ENCODE data around the gene CCBE1. TPM values are rescaled to one million over a fixed set of nuclear protein-coding genes. Genes with fewer than 3 reads are reported as not detected.

Gene CCBE1
- total RNA-seq, 2 experiments from 2014 or later, result not detected

DNA sequence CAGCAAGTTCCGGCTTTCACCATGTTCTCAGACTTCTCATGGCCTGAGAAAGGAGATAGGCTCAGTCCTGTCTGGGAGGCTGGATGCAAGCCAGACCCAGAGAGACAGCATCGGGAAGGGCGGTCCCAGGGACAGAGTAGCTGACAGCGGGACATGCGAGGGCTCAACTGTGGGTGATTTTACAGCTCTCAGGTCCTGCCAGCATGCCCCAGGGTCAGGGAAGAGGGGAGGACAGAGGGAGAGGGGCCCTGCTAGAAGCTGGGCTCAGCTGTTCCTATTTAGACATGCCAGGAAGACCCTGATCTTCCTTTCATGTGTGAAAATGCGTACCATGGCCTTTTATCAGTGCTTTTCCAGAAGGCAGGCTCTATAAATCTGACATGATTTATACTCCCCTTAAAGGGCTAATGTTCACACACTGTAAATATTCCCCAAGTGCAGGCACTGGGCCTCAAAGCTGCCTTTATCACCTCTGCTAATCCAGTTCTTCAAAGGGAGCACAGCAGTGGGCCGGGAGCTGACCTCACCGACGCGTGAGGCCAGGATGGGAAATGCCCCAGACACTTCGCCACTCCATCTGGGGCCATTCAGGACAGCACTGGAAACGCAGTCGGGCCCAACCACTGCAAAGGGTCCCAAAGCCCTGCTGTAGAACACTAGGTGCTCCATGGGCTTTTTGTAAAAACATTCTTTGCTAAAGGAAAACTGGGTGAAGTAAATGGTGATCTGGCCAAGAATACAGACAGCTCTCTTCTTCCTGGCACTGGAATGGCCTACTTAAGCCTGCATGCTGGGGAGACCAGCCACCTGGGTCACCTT, 242.1 kb downstream of the CCBE1 start:
- DNase-seq, result no peak
- CTCF ChIA-PET, result no interaction called here
- POLR2A ChIA-PET, result no interaction called here
- no peaks in the 10 kb centered on the region for H3K9me3 Mint-ChIP-seq
- no peaks in the 10 kb centered on the region for H3K36me3 Mint-ChIP-seq (ENCODE audit: low read depth)
- intact Hi-C loops (cut with micrococcal nuclease), result loop anchor here (10.0 kb wide), 1 partner anchor 370 kb away; no protein-coding TSS in a partner anchor
- no peak for ATAC-seq
- no peak overlapping the region for H3K4me3 Mint-ChIP-seq
- H3K27ac Mint-ChIP-seq, result no peak overlapping the region
- no peaks in the 10 kb centered on the region for H3K4me1 Mint-ChIP-seq (ENCODE audit: low read depth)
- TF ChIP-seq, protein P1, sequence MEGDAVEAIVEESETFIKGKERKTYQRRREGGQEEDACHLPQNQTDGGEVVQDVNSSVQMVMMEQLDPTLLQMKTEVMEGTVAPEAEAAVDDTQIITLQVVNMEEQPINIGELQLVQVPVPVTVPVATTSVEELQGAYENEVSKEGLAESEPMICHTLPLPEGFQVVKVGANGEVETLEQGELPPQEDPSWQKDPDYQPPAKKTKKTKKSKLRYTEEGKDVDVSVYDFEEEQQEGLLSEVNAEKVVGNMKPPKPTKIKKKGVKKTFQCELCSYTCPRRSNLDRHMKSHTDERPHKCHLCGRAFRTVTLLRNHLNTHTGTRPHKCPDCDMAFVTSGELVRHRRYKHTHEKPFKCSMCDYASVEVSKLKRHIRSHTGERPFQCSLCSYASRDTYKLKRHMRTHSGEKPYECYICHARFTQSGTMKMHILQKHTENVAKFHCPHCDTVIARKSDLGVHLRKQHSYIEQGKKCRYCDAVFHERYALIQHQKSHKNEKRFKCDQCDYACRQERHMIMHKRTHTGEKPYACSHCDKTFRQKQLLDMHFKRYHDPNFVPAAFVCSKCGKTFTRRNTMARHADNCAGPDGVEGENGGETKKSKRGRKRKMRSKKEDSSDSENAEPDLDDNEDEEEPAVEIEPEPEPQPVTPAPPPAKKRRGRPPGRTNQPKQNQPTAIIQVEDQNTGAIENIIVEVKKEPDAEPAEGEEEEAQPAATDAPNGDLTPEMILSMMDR (IDR thresholded peaks at IDR 0.05), result no peak
- peaks cover 8% of the 10 kb centered on the region for H3K27me3 Mint-ChIP-seq

GRCh38 chr18:59453468-59453961, 243.7 kb downstream of the CCBE1 start:
- TF ChIP-seq, protein P1 (IDR thresholded peaks at IDR 0.05), result no peak
- Mint-ChIP-seq H3K9me3 (no peaks in the 10 kb centered on the region), H3K27ac (no peak overlapping the region), H3K4me3 (no peak overlapping the region), H3K36me3 (ENCODE audit: low read depth) (no peaks in the 10 kb centered on the region), H3K27me3 (peaks cover 3% of the 10 kb centered on the region), H3K4me1 (ENCODE audit: low read depth) (no peaks in the 10 kb centered on the region)
- DNase-seq (no peak), ATAC-seq (no peak)
- ChIA-PET CTCF (interaction anchor here (0.9 kb wide), 1 partner anchor 370 kb away, joined by 3 read pairs; no protein-coding TSS in a partner anchor), POLR2A (interaction anchor here (1.1 kb wide), 1 partner anchor 13 kb away, joined by 3 read pairs; no protein-coding TSS in a partner anchor)
- intact Hi-C loops (cut with micrococcal nuclease), result loop anchor here (10.0 kb wide), 1 partner anchor 371 kb away; no protein-coding TSS in a partner anchor

DNA sequence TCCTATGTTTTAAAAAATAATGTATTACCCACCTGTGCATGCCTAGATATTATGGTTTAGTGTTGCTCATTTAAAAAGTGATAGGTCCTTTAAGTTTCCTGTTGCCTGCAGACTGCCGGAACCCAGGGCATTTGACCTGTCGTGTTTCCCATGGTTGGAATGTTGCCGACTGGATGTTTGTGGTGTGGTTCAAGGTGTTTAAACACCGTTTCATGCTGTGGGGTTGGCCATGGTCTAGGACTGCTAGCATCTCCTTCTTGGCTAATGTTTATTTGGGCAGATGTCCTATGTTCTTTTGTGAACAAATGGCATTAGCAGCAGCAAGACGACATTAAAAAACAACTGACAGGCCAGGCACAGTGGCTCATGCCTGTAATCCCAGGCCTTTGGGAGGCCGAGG, 245.3 kb downstream of the CCBE1 start:
- CTCF ChIA-PET, result no interaction called here
- POLR2A ChIA-PET, result no interaction called here
- Mint-ChIP-seq H3K27me3 (peaks cover 2% of the 10 kb centered on the region), H3K36me3 (ENCODE audit: low read depth) (no peaks in the 10 kb centered on the region), H3K4me3 (no peak overlapping the region), H3K9me3 (no peaks in the 10 kb centered on the region), H3K27ac (no peak overlapping the region), H3K4me1 (ENCODE audit: low read depth) (no peaks in the 10 kb centered on the region)
- ATAC-seq (no peak), DNase-seq (no peak)
- TF ChIP-seq, protein P1 (IDR thresholded peaks at IDR 0.05), result no peak
- intact Hi-C loops (cut with micrococcal nuclease), result loop anchor here (10.0 kb wide), 1 partner anchor 373 kb away; no protein-coding TSS in a partner anchor

DNA sequence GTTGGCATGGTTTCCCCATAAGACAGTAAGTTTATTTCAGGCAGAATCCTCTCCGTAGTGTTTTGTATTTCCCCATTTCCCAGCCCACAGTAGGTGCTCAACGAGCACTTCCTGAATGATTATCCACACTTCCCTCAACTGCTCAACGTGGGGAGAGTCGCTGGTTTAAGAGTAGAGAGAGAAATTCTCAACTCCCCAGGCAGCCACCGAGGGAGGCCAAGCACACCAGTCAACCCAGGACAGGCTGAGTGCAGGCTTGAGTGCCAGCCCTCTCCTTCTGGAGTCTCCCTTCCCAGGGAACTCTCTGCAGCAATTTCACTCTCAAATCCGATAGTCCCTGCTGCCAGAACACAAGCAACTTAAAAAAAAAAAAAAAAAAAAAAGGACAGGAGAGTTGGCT, 246.2 kb downstream of the CCBE1 start:
- Mint-ChIP-seq H3K36me3 (ENCODE audit: low read depth) (no peaks in the 10 kb centered on the region), H3K27ac (no peak overlapping the region), H3K4me3 (no peak overlapping the region), H3K27me3 (peaks cover 4% of the 10 kb centered on the region), H3K4me1 (ENCODE audit: low read depth) (no peaks in the 10 kb centered on the region), H3K9me3 (no peaks in the 10 kb centered on the region)
- POLR2A ChIA-PET, result no interaction called here
- CTCF ChIA-PET, result no interaction called here
- intact Hi-C loops (cut with micrococcal nuclease), result loop anchor here (10.0 kb wide), 1 partner anchor 374 kb away; no protein-coding TSS in a partner anchor
- DNase-seq, result no peak
- TF ChIP-seq, protein P1 (IDR thresholded peaks at IDR 0.05), result no peak
- ATAC-seq, result no peak

GRCh38 chr18:59448546-59448945, 248.7 kb downstream of the CCBE1 start:
- H3K9me3 Mint-ChIP-seq, result no peaks in the 10 kb centered on the region
- no peaks in the 10 kb centered on the region for H3K36me3 Mint-ChIP-seq (ENCODE audit: low read depth)
- no peak overlapping the region for H3K27ac Mint-ChIP-seq

More at GRCh38 chr18:59448546-59448945, 248.7 kb downstream of the CCBE1 start:
- ChIA-PET CTCF (interaction anchor here (1.0 to 6.2 kb wide), 2 partner anchors 11 to 248 kb away, joined by 3 to 32 read pairs; partner anchors contain the start of gene CCBE1), POLR2A (no interaction called here)
- ATAC-seq, result no peak
- TF ChIP-seq, protein P1 (IDR thresholded peaks at IDR 0.05), result no peak
- Mint-ChIP-seq H3K4me3 (no peak overlapping the region), H3K4me1 (ENCODE audit: low read depth) (no peaks in the 10 kb centered on the region), H3K27me3 (peaks cover 4% of the 10 kb centered on the region)
- DNase-seq, result no peak
- intact Hi-C loops (cut with micrococcal nuclease), result no loop called here

All from activated CD8-positive, alpha-beta T cell treated with anti-CD3 and anti-CD28 coated beads for 36 hours (primary cell).